Liver (tissue), 9 donors: ENCODE data around the gene EXOC4. TPM values are rescaled to one million over a fixed set of nuclear protein-coding genes. Genes with fewer than 3 reads are reported as not detected.

Experiments used
- DNase-seq: peaks from one replicate; pipeline ENCODE4 v3.0.0-alpha.2; 2017; ENCODE audit warnings: low spot score
- H3K27ac ChIP-seq, 2 donors: one replicate each; pipeline ENCODE4 v1.7.0; 2013; ENCODE audit warnings: inconsistent platforms in 2 of 2, low read length in 2 of 2, control low read depth in 1 of 2, low read depth in 1 of 2, mild to moderate bottlenecking in 1 of 2
- H3K27me3 ChIP-seq, 4 donors: one replicate each; pipeline versions ENCODE4 v1.6.1 to v1.7.0; 2013; ENCODE audit warnings: low read length in 3 of 4, inconsistent platforms in 1 of 4, mild to moderate bottlenecking in 1 of 4, moderate library complexity in 1 of 4; ENCODE audit not compliant: control insufficient read depth in 4 of 4, insufficient read depth in 4 of 4
- H3K36me3 ChIP-seq, 4 donors: one replicate each; pipeline versions ENCODE4 v1.6.1 to v1.7.0; 2013; ENCODE audit warnings: low read length in 3 of 4, mild to moderate bottlenecking in 3 of 4, low read depth in 1 of 4, moderate library complexity in 1 of 4; ENCODE audit not compliant: control insufficient read depth in 4 of 4, insufficient read depth in 3 of 4
- H3K4me1 ChIP-seq, 4 donors: one replicate each; pipeline versions ENCODE4 v1.6.1 to v1.7.0; 2013; ENCODE audit warnings: low read length in 3 of 4, mild to moderate bottlenecking in 3 of 4, moderate library complexity in 1 of 4; ENCODE audit not compliant: control insufficient read depth in 4 of 4, insufficient read depth in 4 of 4
- H3K4me3 ChIP-seq, 3 donors: one replicate each; pipeline versions ENCODE4 v1.6.1 to v1.7.0; 2013; ENCODE audit warnings: low read length in 3 of 3, control low read depth in 1 of 3, low read depth in 1 of 3, mild to moderate bottlenecking in 1 of 3
- H3K9ac ChIP-seq, 2 donors: one replicate each; pipeline ENCODE4 v1.7.0; 2013; ENCODE audit warnings: low read length in 2 of 2, mild to moderate bottlenecking in 2 of 2, moderate library complexity in 2 of 2, control low read depth in 1 of 2, low read depth in 1 of 2
- H3K9me3 ChIP-seq, 4 donors: one replicate each; pipeline versions ENCODE4 v1.6.1 to v1.7.0; 2013; ENCODE audit warnings: low read length in 3 of 4; ENCODE audit not compliant: control insufficient read depth in 4 of 4
- ATF3 ChIP-seq: IDR thresholded peaks from 2 replicates; pipeline ENCODE4 v1.6.1; 2016; ENCODE audit warnings: antibody characterized with exemption
- EGR1 ChIP-seq, 2 donors: IDR thresholded peaks; 2 replicates each; pipeline ENCODE4 v1.6.1; 2016 to 2018; ENCODE audit warnings: antibody characterized with exemption in 2 of 2, low read depth in 2 of 2
- FOXA2 ChIP-seq: IDR thresholded peaks from 2 replicates; pipeline ENCODE4 v1.6.1; 2016; ENCODE audit warnings: antibody characterized with exemption
- GABPA ChIP-seq, 2 donors: IDR thresholded peaks in 1 of 2; conservative IDR thresholded peaks in 1 of 2; 2 replicates each; pipeline ENCODE4 v1.6.1; 2016; ENCODE audit warnings: antibody characterized with exemption in 2 of 2, mild to moderate bottlenecking in 1 of 2, moderate library complexity in 1 of 2
- HNF4A ChIP-seq, 2 donors: conservative IDR thresholded peaks; 2 replicates each; pipeline ENCODE4 v1.6.1; 2016; ENCODE audit warnings: antibody characterized with exemption in 2 of 2, mild to moderate bottlenecking in 2 of 2
- HNF4G ChIP-seq: IDR thresholded peaks from 2 replicates; pipeline ENCODE4 v1.6.1; 2016; ENCODE audit warnings: antibody characterized with exemption
- MAX ChIP-seq: IDR thresholded peaks from 2 replicates; pipeline ENCODE4 v1.6.1; 2016; ENCODE audit warnings: antibody characterized with exemption
- NR2F2 ChIP-seq: IDR thresholded peaks from 2 replicates; pipeline ENCODE4 v1.6.1; 2016; ENCODE audit warnings: antibody characterized with exemption
- RAD21 ChIP-seq, 2 donors: IDR thresholded peaks; 2 replicates each; pipeline ENCODE4 v1.6.1; 2016; ENCODE audit warnings: antibody characterized with exemption in 2 of 2, mild to moderate bottlenecking in 2 of 2
- REST ChIP-seq: IDR thresholded peaks from 2 replicates; pipeline ENCODE4 v1.6.1; 2016; ENCODE audit warnings: antibody characterized with exemption, mild to moderate bottlenecking
- RXRA ChIP-seq, 2 donors: IDR thresholded peaks; 2 replicates each; pipeline ENCODE4 v1.6.1; 2017 to 2018; ENCODE audit warnings: antibody characterized with exemption in 2 of 2, mild to moderate bottlenecking in 1 of 2
- SP1 ChIP-seq: IDR thresholded peaks from 2 replicates; pipeline ENCODE4 v1.6.1; 2018; ENCODE audit warnings: antibody characterized with exemption, mild to moderate bottlenecking
- TAF1 ChIP-seq: conservative IDR thresholded peaks from 2 replicates; pipeline ENCODE4 v1.6.1; 2016; ENCODE audit warnings: antibody characterized with exemption, mild to moderate bottlenecking
- YY1 ChIP-seq: IDR thresholded peaks from 2 replicates; pipeline ENCODE4 v1.6.1; 2016; ENCODE audit warnings: antibody characterized with exemption, mild to moderate bottlenecking
- ZBTB33 ChIP-seq: IDR thresholded peaks from 2 replicates; pipeline ENCODE4 v1.6.1; 2016; ENCODE audit warnings: antibody characterized with exemption
- WGBS: extraction: QIAGEN DNeasy Blood & Tissue Kit; methylation state at CpG from one replicate; pipeline ENCODE4 v1.1.7; 2013; 5-methylcytosine and 5-hydroxymethylcytosine counted together
- polyA plus RNA-seq, 2 donors: library from polyadenylated mRNA; stranded (reverse) in 1 of 2; unstranded in 1 of 2; fragments of 200-250 nt in 1 of 2; fragments of >200 nt in 1 of 2; fragmentation: Nextera tagmentation in 1 of 2; extraction: Ambion mirVana in 1 of 2; gene quantifications; one replicate each; pipeline versions ENCODE4 v1.2.1 to v1.2.3, GENCODE V29; 2013 to 2015
- total RNA-seq, 2 donors: library from RNA; depleted of rRNA; stranded (reverse); fragments of >200 nt; gene quantifications; one replicate each; pipeline ENCODE4 v1.2.3, GENCODE V29; 2014
- donor health status: healthy.
- donor health status: healthy.
- donor health status: healthy.
- donor health status: healthy.
- donor health status: healthy.

The EXOC4 gene
- total and polyA plus RNA-seq, 4 donors: 9.5 to 55.9 (median 23.6) TPM

GRCh38 chr7:133748443-133749407, 495.8 kb downstream of the EXOC4 start:
- no peak for DNase-seq
- Histone ChIP-seq H3K9ac (no peak overlapping the region), H3K4me3 (no peak overlapping the region), H3K9me3 (no peaks in the 10 kb centered on the region), H3K4me1 (no peaks in the 10 kb centered on the region), H3K27me3 (no peaks in the 10 kb centered on the region), H3K27ac (no peak overlapping the region), H3K36me3 (no peaks in the 10 kb centered on the region)
- 96% methylated on average over 4 of the region's 4 CpGs for WGBS
- TF ChIP-seq TAF1 (no peak), RXRA (IDR thresholded peaks at IDR 0.05) (no peak), EGR1 (IDR thresholded peaks at IDR 0.05; ENCODE audit: low read depth in 2 of 2) (no peak), HNF4A (conservative IDR thresholded peaks at IDR 0.05) (no peak)

GRCh38 chr7:133750287-133750686, 497.4 kb downstream of the EXOC4 start:
- no peak overlapping the region for H3K9ac ChIP-seq
- no peaks in the 10 kb centered on the region for H3K36me3 ChIP-seq
- no peak for DNase-seq
- H3K4me3 ChIP-seq: no peak overlapping the region
- no peaks in the 10 kb centered on the region for H3K27me3 ChIP-seq
- no peaks in the 10 kb centered on the region for H3K9me3 ChIP-seq
- TF ChIP-seq MAX: no peak
- no peak for TF ChIP-seq RXRA (IDR thresholded peaks at IDR 0.05)
- TF ChIP-seq EGR1 (IDR thresholded peaks at IDR 0.05; ENCODE audit: low read depth in 2 of 2): no peak
- no peak for TF ChIP-seq ZBTB33
- no peak for TF ChIP-seq HNF4G
- WGBS: 97% methylated on average over 3 of the region's 3 CpGs
- no peak overlapping the region for H3K27ac ChIP-seq
- no peaks in the 10 kb centered on the region for H3K4me1 ChIP-seq

- no peak for TF ChIP-seq GABPA (IDR thresholded peaks at IDR 0.05 in 1 of 2, conservative IDR thresholded peaks at IDR 0.05 in 1 of 2)
- no peak for TF ChIP-seq HNF4G
- Histone ChIP-seq H3K27ac (no peak overlapping the region), H3K9ac (no peak overlapping the region), H3K36me3 (no peaks in the 10 kb centered on the region), H3K4me3 (no peak overlapping the region), H3K4me1 (no peaks in the 10 kb centered on the region), H3K9me3 (no peaks in the 10 kb centered on the region), H3K27me3 (no peaks in the 10 kb centered on the region)
- DNase-seq: no peak
Observed at GRCh38 chr7:133751079-133751478, 498.2 kb downstream of the EXOC4 start.

- Histone ChIP-seq H3K9ac (no peak overlapping the region), H3K4me1 (no peaks in the 10 kb centered on the region), H3K36me3 (no peaks in the 10 kb centered on the region), H3K4me3 (no peak overlapping the region), H3K27ac (no peak overlapping the region), H3K27me3 (no peaks in the 10 kb centered on the region), H3K9me3 (no peaks in the 10 kb centered on the region)
- WGBS: 93% methylated on average over 5 of the region's 5 CpGs
- no peak for DNase-seq
- no peak for TF ChIP-seq YY1
- TF ChIP-seq NR2F2: no peak
- no peak for TF ChIP-seq FOXA2
- TF ChIP-seq SP1: no peak
- no peak for TF ChIP-seq RAD21 (IDR thresholded peaks at IDR 0.05)
- TF ChIP-seq REST: no peak
- no peak for TF ChIP-seq ATF3
Observed at GRCh38 chr7:133753513-133753912, 500.6 kb downstream of the EXOC4 start.
